ENCODE data around the gene CA11. TPM values are rescaled to one million over a fixed set of nuclear protein-coding genes. Genes with fewer than 3 reads are reported as not detected.

CA11 gene
- total RNA-seq, 1 donor, result 1.3 TPM

DNA sequence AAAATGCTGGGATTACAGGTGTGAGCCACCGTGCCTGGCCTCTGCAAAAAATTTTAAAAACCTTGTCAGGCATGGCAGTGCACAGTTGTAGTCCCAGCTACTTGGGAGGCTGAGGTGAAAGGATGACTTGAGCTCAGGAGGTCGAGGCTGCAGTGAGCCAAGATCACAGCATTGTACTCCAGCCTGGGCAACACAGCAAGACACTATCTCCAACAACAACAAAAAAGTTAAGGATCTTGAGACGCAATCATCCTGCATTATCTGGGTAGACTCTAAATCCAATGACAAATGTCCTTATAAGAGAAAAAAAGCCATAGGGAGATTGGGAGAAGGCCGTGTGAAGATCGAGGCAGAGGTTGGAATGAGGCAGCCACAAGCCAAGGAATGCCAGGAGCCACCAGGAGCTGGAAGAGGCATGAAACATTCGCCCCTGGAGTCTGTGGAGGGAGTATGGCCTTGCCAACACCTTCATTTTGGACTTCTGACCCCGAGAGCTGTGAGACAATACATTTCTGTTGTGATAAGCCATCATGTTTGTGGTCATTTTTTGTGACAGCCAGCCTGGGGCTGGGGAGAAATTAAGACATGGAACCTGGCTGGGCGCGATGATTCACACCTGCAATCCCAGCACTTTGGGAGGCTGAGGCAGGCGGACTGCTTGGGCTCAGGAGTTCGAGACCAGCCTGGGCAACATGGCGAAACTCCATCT, 5.1 kb upstream of the CA11 start:
- H3K4me3 ChIP-seq (ENCODE audit: low read depth, low read length), result no peak overlapping the region
- TF ChIP-seq, protein P1, sequence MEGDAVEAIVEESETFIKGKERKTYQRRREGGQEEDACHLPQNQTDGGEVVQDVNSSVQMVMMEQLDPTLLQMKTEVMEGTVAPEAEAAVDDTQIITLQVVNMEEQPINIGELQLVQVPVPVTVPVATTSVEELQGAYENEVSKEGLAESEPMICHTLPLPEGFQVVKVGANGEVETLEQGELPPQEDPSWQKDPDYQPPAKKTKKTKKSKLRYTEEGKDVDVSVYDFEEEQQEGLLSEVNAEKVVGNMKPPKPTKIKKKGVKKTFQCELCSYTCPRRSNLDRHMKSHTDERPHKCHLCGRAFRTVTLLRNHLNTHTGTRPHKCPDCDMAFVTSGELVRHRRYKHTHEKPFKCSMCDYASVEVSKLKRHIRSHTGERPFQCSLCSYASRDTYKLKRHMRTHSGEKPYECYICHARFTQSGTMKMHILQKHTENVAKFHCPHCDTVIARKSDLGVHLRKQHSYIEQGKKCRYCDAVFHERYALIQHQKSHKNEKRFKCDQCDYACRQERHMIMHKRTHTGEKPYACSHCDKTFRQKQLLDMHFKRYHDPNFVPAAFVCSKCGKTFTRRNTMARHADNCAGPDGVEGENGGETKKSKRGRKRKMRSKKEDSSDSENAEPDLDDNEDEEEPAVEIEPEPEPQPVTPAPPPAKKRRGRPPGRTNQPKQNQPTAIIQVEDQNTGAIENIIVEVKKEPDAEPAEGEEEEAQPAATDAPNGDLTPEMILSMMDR (IDR thresholded peaks at IDR 0.05; ENCODE audit: insufficient read depth, low read depth, low read length), result no peak
- DNase-seq (ENCODE audit: low read depth), result no peak

- TF ChIP-seq, protein P1 (IDR thresholded peaks at IDR 0.05; ENCODE audit: insufficient read depth, low read depth, low read length), result no peak
- DNase-seq (ENCODE audit: low read depth), result no peak
- no peak overlapping the region for H3K4me3 ChIP-seq (ENCODE audit: low read depth, low read length)
Observed at GRCh38 chr19:48648134-48648533, 2.1 kb upstream of the CA11 start.

DNA sequence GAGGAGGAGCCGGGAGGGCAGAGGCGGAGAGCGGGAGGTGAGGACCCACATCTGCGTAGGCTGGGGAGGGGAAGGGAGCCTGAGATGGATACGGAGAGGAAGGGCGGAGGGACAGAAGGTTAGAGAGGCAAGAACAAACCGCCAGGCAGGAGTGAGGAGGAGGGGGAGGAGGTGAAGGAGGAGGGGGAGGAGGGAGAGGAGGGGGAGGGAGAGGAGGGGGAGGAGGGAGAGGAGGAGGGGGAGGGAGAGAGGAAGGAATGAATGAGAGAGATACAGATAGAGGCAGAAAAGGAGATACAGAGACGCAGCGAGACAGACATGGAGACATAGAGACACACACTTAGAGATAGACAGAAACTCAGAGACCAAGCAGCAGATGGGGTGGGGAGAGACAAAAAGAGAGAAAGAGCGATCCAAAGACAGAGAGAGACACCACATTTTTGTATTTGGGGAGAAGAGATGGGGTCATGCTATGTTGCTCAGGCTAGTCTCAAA, 782 bp upstream of the CA11 start:
- no peak for DNase-seq (ENCODE audit: low read depth)
- TF ChIP-seq, protein P1 (IDR thresholded peaks at IDR 0.05; ENCODE audit: insufficient read depth, low read depth, low read length), result no peak
- H3K4me3 ChIP-seq (ENCODE audit: low read depth, low read length), result peak overlapping the region; percentile 60

- H3K4me3 ChIP-seq (ENCODE audit: low read depth, low read length), result peak overlapping the region; percentile 60
- DNase-seq (ENCODE audit: low read depth), result no peak
- TF ChIP-seq, protein P1 (IDR thresholded peaks at IDR 0.05; ENCODE audit: insufficient read depth, low read depth, low read length), result no peak
Observed at GRCh38 chr19:48645620-48646000, 377 bp downstream of the CA11 start.

DNA sequence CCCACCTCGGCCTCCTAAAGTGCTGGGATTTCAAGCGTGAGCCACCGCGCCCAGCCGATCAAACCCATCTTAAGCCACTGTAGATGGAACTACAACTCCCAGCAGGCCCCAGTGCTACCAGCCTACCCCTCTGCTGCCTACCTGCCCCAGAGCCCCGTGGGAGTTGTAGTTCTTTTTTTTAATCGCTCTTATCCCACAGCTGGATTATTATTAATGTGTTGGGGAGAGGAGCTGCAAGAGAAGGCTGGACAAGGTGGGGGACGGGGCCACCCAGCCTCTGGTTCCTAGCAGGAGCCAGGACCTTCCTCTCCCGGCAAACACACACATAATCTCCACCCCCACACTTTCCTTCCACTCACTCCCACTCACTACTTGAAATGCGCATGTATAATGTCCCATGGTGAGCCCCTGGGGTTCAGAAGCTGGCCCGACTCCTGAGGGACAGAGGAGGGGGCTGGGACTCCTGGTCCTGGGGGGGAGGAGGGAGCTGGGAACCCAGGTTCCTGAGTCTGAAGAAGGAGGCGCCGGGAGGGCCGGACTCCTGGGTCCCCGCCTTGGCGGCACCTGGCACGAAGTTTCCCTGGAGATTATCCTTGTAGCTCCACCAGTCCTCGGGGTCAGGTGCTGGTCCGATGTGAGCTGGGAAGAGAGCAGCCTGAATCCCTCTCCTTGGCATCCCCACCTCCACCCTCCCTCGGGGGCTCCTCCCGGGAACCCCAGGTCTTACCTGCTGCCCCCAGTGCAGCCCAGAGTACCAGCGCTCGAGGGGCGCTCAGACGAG, 958 bp downstream of the CA11 start:
- TF ChIP-seq, protein P1 (IDR thresholded peaks at IDR 0.05; ENCODE audit: insufficient read depth, low read depth, low read length), result no peak
- H3K4me3 ChIP-seq (ENCODE audit: low read depth, low read length), result peak overlapping the region; percentile 60
- DNase-seq (ENCODE audit: low read depth), result peak; percentile 72

- H3K4me3 ChIP-seq (ENCODE audit: low read depth, low read length), result no peak overlapping the region
- TF ChIP-seq, protein P1 (IDR thresholded peaks at IDR 0.05; ENCODE audit: insufficient read depth, low read depth, low read length), result no peak
- DNase-seq (ENCODE audit: low read depth), result no peak
Observed at GRCh38 chr19:48644355-48644754, 1.6 kb downstream of the CA11 start.
